ENCODE measurements around the gene PCK1. TPM values are rescaled to one million over a fixed set of nuclear protein-coding genes. Genes with fewer than 3 reads are reported as not detected.

Gene PCK1
- total and polyA plus RNA-seq, 4 donors: 8.9 to 532 (median 314) TPM

DNA sequence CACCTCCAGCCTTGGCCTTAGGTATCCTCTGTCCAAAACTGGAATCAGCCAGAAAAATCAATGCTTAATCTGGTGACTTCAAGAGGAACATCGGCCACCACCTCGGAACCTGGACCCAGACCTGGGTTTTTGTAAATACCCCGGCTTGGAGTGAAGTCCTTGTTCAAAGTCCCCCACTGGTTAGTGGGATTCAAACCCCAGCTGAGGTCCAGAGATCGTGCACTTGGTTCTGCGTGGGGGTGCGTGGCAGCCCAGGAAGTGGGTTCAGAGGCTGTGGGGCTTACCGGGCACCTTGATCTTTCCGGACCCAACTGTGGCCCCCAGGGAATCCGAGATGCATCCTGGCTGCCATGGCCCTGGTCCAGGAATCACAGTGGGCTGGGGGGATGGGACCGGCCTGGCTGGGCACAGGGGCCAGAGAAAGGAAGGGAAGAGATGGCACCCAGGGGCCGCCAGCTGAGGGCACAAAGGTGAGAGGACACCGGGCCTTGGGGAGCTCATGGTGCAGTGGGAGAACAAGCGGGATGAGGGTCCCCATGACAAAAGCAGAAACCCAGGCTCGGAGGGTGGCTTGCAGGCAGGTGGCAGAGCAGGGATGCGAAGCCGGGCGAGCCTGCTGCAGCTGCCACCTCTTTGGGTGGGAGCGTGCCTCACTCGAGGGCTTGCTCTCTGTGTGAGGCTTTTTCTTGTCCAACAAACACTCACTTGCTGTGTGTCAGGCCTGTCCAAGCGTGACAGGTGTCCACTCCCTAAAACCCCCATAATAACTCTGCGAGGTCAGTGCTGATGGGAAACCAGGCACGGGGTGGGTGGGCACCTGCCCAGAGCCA, 31.6 kb downstream of the PCK1 start (continued):
- TF ChIP-seq RAD21 (IDR thresholded peaks at IDR 0.05) (peak; percentile 47 to 56), FOXA2 (IDR thresholded peaks at IDR 0.05) (peak; percentile 75), RXRA (IDR thresholded peaks at IDR 0.05) (peak; percentile 86 to 99), FOXA1 (IDR thresholded peaks at IDR 0.05) (peak; percentile 69), HNF4G (IDR thresholded peaks at IDR 0.05) (peak; percentile 59)
- TF ChIP-seq, protein P1, sequence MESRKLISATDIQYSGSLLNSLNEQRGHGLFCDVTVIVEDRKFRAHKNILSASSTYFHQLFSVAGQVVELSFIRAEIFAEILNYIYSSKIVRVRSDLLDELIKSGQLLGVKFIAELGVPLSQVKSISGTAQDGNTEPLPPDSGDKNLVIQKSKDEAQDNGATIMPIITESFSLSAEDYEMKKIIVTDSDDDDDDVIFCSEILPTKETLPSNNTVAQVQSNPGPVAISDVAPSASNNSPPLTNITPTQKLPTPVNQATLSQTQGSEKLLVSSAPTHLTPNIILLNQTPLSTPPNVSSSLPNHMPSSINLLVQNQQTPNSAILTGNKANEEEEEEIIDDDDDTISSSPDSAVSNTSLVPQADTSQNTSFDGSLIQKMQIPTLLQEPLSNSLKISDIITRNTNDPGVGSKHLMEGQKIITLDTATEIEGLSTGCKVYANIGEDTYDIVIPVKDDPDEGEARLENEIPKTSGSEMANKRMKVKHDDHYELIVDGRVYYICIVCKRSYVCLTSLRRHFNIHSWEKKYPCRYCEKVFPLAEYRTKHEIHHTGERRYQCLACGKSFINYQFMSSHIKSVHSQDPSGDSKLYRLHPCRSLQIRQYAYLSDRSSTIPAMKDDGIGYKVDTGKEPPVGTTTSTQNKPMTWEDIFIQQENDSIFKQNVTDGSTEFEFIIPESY (IDR thresholded peaks at IDR 0.05): peak; percentile 73
- TF ChIP-seq, protein P2, sequence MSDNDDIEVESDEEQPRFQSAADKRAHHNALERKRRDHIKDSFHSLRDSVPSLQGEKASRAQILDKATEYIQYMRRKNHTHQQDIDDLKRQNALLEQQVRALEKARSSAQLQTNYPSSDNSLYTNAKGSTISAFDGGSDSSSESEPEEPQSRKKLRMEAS (IDR thresholded peaks at IDR 0.05): peak; percentile 55

DNA sequence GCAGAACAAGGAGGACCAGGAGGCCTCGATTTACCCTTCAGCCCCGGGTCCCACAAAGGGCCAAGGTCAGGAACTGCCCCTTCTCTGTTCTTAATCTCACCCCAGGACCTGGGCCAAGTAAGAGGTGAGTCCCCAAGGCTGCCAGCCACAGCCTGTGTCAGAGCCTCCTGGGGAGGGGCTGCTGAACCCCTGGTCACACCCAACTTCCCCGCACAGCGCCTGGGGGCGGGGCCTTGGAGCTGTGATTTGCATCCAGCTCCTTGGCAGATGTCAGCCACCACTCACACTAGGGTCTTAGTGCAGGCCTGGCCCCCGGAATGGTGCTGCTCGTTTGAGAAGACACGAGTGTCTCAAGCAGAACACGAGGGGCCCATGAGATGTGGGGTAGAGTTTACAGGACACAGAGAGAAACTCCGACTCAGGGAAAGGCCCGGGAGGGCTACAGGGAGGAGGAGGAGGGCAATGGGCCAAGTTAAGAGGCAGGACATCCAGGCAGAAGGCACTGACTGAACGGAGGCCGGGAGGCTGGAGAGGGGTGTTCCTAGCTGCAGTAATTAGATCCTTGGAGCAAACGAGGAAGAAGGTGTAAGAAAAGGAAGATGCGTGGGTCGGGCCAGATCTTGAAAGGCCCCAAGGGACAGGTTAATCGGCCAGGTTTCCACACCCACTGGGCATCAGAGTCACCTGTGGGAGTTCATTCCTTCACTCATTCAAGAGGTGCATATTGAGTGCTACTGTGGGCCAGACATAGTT, 32.4 kb downstream of the PCK1 start:
- H3K4me1 ChIP-seq (ENCODE audit: control insufficient read depth in 4 of 4, insufficient read depth in 4 of 4, low read length in 3 of 4): peaks cover 20 to 59% (median 38%) of the 10 kb centered on the region in 4 donors
- H3K9ac ChIP-seq (ENCODE audit: low read depth in 1 of 2, low read length in 2 of 2): no peak overlapping the region
- no peaks in the 10 kb centered on the region for H3K27me3 ChIP-seq (ENCODE audit: control insufficient read depth in 4 of 4, insufficient read depth in 4 of 4, low read length in 3 of 4)
- 51% methylated on average over 17 of the region's 17 CpGs for WGBS
- no peaks in the 10 kb centered on the region for H3K9me3 ChIP-seq (ENCODE audit: control insufficient read depth in 4 of 4, low read length in 3 of 4)
- no peak overlapping the region for H3K4me3 ChIP-seq (ENCODE audit: low read depth in 1 of 3, low read length in 3 of 3)
- H3K27ac ChIP-seq (ENCODE audit: low read depth in 1 of 2, low read length in 2 of 2): peak overlapping the region; percentile 68 to 86
- DNase-seq (ENCODE audit: low spot score): no peak
- no peaks in the 10 kb centered on the region for H3K36me3 ChIP-seq (ENCODE audit: control insufficient read depth in 4 of 4, insufficient read depth in 3 of 4, low read depth in 1 of 4, low read length in 3 of 4)
- TF ChIP-seq NR2F2 (IDR thresholded peaks at IDR 0.05) (no peak), RAD21 (IDR thresholded peaks at IDR 0.05) (no peak), EGR1 (IDR thresholded peaks at IDR 0.05; ENCODE audit: low read depth in 2 of 2) (no peak), JUND (IDR thresholded peaks at IDR 0.05) (no peak), RXRA (IDR thresholded peaks at IDR 0.05) (no peak), HNF4A (conservative IDR thresholded peaks at IDR 0.05) (no peak)
- TF ChIP-seq, protein P3, sequence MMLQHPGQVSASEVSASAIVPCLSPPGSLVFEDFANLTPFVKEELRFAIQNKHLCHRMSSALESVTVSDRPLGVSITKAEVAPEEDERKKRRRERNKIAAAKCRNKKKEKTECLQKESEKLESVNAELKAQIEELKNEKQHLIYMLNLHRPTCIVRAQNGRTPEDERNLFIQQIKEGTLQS (IDR thresholded peaks at IDR 0.05): no peak
- TF ChIP-seq, protein P1 (IDR thresholded peaks at IDR 0.05): no peak
